Measurements from ENCODE around the gene SLC35E3. TPM values are rescaled to one million over a fixed set of nuclear protein-coding genes. Genes with fewer than 3 reads are reported as not detected.
"Not testable (repeated sequence)": the region's sequence is repeated elsewhere in the genome, so short reads cannot be mapped to it uniquely, and the experiment has no call there.

The SLC35E3 gene
- total RNA-seq, 1 experiment from 2014 or later, result 4.9 TPM

- TF ChIP-seq ATF3 (IDR thresholded peaks at IDR 0.05), result no peak
- no peak for TF ChIP-seq YY1 (IDR thresholded peaks at IDR 0.05; ENCODE audit: extremely low read depth, insufficient replicate concordance, low read depth, low read length)
- no peak for TF ChIP-seq EZH2phosphoT487 (IDR thresholded peaks at IDR 0.05; ENCODE audit: borderline replicate concordance)
- TF ChIP-seq JUND (IDR thresholded peaks at IDR 0.05), result no peak
Measured at GRCh38 chr12:68815928-68816800, 70.2 kb downstream of the SLC35E3 start (continued).

GRCh38 chr12:68819481-68819880, 73.5 kb downstream of the SLC35E3 start:
- ATAC-seq; RAD21 ChIA-PET (ENCODE audit: low non-redundant PET in 1 of 2, low total read pairs in 2 of 2, uncharacterized antibody in 2 of 2, unreplicated experiment in 2 of 2); BruUV-seq (replicated peaks); H3K4me2 ChIP-seq (ENCODE audit: low read length); H3K9me3 ChIP-seq (ENCODE audit: control insufficient read depth in 1 of 2, insufficient read depth in 1 of 2, low read depth in 1 of 2, low read length in 2 of 2); H3K4me1 ChIP-seq (ENCODE audit: control insufficient read depth in 1 of 2, insufficient read depth in 2 of 2, low read length in 2 of 2); DNase-seq (ENCODE audit: low read depth, low spot score); H3K27me3 ChIP-seq (ENCODE audit: insufficient read depth, low read length); H2AFZ ChIP-seq (ENCODE audit: low read depth, low read length, poor library complexity, severe bottlenecking); intact Hi-C loops (cut with micrococcal nuclease); H3K9ac ChIP-seq (ENCODE audit: low read length); H3K27ac ChIP-seq (ENCODE audit: low read depth, low read length); H3K9me2 ChIP-seq (ENCODE audit: insufficient read depth); H4K20me1 ChIP-seq (ENCODE audit: insufficient read depth); H3K4me3 ChIP-seq (replicated peaks in 1 of 2; ENCODE audit: low read depth in 1 of 2, low read length in 2 of 2): not testable (repeated sequence)
- ChIA-PET POLR2A (interaction anchor here (1.3 kb wide), 1 partner anchor 11 kb away, joined by 4 read pairs; the partner anchor contains the start of gene MDM2), CTCF (interaction anchor here (1.1 to 2.1 kb wide), 2 partner anchors 11 to 12 kb away, joined by 4 to 11 read pairs; partner anchors contain the start of gene MDM2)
- Histone ChIP-seq H3K36me3 (ENCODE audit: control insufficient read depth in 1 of 2, insufficient read depth in 2 of 2, low read length in 2 of 2) (peaks cover 51 to 73% of the 10 kb centered on the region in 2 experiments), H3K79me2 (ENCODE audit: insufficient read depth, low read length) (peaks cover 95% of the 10 kb centered on the region)

Measured in HCT116 (cell line).